ENCODE results near the gene ARHGAP6.

DNA sequence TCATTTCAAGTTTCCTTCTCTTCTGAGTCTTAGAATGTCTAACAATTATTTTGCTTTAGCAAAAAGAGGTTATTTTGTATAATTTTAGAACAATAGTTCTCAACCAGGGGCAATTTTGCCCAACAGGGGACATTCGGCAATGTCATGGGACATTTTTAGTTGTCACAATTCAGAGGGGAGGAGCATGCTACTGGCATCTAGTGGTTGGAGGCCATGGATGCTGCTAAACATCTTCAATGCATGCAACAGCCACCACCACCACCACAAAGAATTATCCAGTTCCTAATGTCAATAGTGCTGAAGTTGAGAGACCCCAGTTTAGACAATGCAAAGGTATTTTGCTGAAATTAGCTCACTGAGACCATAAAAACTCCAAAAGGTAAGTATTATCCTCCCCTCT is 122.5 kb downstream of the ARHGAP6 start:
- TF ChIP-seq, protein P1, sequence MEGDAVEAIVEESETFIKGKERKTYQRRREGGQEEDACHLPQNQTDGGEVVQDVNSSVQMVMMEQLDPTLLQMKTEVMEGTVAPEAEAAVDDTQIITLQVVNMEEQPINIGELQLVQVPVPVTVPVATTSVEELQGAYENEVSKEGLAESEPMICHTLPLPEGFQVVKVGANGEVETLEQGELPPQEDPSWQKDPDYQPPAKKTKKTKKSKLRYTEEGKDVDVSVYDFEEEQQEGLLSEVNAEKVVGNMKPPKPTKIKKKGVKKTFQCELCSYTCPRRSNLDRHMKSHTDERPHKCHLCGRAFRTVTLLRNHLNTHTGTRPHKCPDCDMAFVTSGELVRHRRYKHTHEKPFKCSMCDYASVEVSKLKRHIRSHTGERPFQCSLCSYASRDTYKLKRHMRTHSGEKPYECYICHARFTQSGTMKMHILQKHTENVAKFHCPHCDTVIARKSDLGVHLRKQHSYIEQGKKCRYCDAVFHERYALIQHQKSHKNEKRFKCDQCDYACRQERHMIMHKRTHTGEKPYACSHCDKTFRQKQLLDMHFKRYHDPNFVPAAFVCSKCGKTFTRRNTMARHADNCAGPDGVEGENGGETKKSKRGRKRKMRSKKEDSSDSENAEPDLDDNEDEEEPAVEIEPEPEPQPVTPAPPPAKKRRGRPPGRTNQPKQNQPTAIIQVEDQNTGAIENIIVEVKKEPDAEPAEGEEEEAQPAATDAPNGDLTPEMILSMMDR (conservative IDR thresholded peaks at IDR 0.05; ENCODE audit: low read depth, low read length): no peak
- no peak for TF ChIP-seq MAFK (IDR thresholded peaks at IDR 0.05; ENCODE audit: low read depth, low read length)
- no peak for TF ChIP-seq POLR2A (IDR thresholded peaks at IDR 0.05; ENCODE audit: low read depth, low read length)
- TF ChIP-seq MAZ (IDR thresholded peaks at IDR 0.05; ENCODE audit: borderline replicate concordance, low read depth, low read length): no peak
- TF ChIP-seq RCOR1 (IDR thresholded peaks at IDR 0.05; ENCODE audit: insufficient replicate concordance, low read length): no peak
- no peak for TF ChIP-seq MXI1 (IDR thresholded peaks at IDR 0.05; ENCODE audit: borderline replicate concordance, low read depth, low read length)
- no peak for TF ChIP-seq CHD1 (IDR thresholded peaks at IDR 0.05; ENCODE audit: low read depth, low read length)
- no peak for TF ChIP-seq RFX5 (IDR thresholded peaks at IDR 0.05; ENCODE audit: low read depth, low read length)
- no peak for TF ChIP-seq SMC3 (IDR thresholded peaks at IDR 0.05; ENCODE audit: low read depth, low read length)
- TF ChIP-seq BHLHE40 (IDR thresholded peaks at IDR 0.05; ENCODE audit: low read depth, low read length): no peak
- TF ChIP-seq NFE2L2 (IDR thresholded peaks at IDR 0.05; ENCODE audit: low read depth, low read length): no peak
